ENCODE measurements around the gene ZC3H7B.
"Not testable (repeated sequence)": the region's sequence is repeated elsewhere in the genome, so short reads cannot be mapped to it uniquely, and the experiment has no call there.

The ZC3H7B gene

DNA sequence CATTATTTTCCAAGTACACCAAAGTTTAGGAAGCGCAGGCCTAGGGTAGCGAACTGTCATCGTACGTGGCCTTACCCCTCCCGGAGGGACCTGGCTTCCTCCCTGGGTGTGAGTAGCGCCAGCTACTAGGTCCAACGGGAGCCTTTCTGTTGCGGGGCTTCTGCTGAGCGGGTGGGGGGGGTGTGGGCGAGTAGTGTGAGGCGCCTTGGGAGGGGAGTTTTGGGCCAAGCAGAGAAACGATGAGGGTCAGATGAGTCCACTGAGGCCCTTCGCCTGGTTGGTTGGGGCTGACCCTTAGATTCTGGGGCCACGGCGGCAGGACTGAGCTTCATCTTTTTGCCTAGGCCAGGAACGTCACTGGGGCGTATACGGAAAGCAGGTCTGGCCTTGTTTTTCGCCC is 81.3 kb downstream of the ZC3H7B start:
- DNase-seq (ENCODE audit: low spot score): peak; percentile 56

DNA sequence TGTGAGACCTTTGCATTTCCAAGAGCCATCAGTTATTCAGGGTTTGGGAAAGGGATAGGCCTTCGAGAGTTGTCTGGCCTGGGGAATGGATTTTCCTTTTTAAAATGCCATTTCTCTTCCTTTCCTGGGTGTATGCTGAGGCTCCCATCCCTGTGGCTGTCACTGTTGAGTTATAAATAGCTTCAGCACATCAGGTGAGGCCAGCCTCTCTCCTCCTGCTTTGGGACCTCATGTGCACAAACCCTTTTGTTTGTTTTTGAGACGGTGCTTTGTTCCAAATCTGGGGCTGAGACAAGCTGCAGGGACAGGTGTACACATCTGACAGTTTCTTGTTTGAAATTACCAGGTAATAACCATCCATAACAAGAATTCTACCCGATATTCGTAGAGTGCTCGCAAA is 81.8 kb downstream of the ZC3H7B start:
- no peak for DNase-seq (ENCODE audit: low spot score)

DNA sequence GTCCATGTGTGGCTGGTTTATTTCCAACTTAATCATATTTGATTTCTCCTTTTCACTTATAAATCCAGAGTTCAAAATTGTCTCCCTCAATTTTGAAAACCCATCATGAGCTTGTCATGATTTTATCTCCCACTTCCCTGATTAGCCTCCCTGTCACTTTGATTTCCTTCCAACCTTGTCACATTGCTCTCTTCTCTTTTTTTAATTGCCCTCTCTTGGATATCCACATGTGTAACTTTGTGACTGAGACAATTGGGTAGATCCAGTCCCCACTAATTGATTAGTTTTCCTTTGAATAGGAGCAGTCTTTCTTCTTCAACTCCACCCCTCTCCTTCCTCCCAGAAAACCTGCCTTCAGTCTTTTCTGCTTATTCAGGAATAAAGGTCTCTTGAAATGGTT is 82.8 kb downstream of the ZC3H7B start:
- DNase-seq (ENCODE audit: low spot score): no peak

DNA sequence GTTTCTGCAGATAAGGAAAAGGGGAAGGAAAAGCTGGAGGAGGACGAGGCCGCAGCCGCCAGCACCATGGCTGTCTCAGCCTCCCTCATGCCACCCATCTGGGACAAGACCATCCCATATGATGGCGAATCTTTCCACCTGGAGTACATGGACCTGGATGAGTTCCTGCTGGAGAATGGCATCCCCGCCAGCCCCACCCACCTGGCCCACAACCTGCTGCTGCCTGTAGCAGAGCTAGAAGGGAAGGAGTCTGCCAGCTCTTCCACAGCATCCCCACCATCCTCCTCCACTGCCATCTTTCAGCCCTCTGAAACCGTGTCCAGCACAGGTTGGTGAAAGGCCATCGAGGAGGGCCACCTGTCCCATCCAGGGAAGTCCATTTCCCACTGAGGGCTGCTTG is 86.0 kb downstream of the ZC3H7B start:
- DNase-seq (ENCODE audit: low spot score): no peak

GRCh38 chr22:41394012-41394356 is 92.7 kb downstream of the ZC3H7B start:
- DNase-seq (ENCODE audit: low spot score): no peak

DNA sequence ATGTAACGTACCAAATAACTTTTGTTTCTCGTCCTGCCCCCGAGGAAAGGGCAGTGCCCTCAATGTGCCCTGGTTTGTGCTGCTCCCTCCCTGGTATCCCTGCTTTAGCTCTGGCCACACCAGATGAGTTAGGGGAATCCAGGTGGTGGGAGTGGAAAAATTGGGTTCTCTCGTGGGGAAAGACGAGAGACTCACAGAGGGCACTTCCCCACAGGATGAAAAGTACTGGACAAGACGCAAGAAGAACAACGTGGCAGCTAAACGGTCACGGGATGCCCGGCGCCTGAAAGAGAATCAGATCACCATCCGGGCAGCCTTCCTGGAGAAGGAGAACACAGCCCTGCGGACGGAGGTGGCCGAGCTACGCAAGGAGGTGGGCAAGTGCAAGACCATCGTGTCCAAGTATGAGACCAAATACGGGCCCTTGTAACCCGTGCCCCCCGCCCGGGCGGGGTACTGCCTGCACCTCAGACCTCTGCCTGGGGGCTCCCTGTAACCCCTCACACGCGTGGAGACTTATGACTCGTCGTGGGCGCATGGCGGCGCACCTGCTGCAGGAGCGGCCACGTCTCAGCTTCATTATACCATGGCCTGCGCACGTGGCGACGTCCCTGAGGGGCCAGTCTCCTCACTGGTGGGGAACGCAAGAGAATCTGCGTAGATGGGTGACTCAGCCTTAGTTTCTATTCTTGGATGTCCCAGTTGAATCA is 94.4 kb downstream of the ZC3H7B start:
- no peak for DNase-seq (ENCODE audit: low spot score)

GRCh38 chr22:41397143-41397811 is 96.0 kb downstream of the ZC3H7B start:
- no peak for DNase-seq (ENCODE audit: low spot score)

- no peak for DNase-seq (ENCODE audit: low spot score)
These were observed 97.6 kb downstream of the ZC3H7B start for GRCh38 chr22:41398921-41399320.

- DNase-seq (ENCODE audit: low spot score): no peak
These were observed 100.7 kb downstream of the ZC3H7B start for GRCh38 chr22:41401781-41402648.

- DNase-seq (ENCODE audit: low spot score): not testable (repeated sequence)
These were observed 101.5 kb downstream of the ZC3H7B start for GRCh38 chr22:41402851-41403250.

DNA sequence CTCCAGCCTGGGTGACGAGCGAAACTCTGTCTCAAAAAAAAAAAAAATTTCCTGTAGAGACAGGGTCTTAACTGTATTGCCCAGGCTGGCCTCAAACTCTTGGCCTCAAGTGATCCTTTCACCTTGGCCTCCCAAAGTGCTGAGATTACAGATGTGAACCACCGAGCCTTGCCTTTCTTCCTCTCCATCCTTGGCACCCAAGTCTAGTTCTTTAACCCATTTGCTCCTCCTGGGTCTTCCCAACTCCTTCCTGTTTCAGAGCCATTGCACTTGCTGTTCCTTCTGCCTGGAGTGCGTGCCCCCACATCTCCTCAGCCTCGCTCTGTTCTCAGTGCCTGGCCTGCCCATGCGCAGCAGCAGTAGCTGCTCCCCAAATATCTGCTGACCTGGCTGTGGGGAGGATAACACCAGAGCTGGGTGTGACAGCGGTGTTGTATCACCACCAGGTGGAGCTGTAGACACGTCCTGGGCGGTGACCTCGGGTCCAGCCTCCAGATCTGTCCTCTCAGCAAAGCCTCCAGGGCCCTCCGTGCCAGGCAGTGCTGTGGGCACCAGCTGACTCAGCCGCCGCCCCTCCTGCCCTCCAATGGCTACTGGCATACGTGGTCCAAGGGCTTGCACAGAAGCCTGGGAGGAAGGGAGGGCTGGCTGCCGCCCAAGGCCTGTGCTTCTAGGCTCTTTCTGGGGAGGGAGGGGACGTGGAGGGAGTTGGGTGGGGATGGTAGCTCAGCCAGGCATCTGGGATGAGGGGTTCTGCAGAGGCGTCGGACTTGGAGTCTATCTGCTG is 102.4 kb downstream of the ZC3H7B start:
- peak; percentile 88 for DNase-seq (ENCODE audit: low spot score)

DNA sequence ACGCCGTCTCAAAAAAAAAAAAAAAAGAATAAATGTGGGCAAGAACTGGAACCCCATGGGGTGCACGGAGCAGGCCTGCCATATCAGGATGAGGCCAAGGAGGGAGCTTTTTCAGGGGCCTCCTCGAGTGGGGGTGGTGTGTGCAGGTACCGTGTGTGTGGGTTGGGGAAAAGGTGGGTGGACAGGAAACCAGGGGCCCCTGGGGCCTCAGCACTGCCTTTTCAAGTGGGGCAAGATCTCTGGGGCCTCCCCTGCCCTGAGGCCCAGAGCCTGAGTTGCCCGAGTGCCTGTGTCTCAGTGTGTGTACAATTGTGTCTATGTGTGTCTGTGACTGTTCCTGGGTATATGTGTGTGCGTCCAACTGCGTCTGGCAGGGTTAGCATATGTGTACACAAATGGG is 104.3 kb downstream of the ZC3H7B start:
- no peak for DNase-seq (ENCODE audit: low spot score)

GRCh38 chr22:41406410-41406809 is 105.1 kb downstream of the ZC3H7B start:
- DNase-seq (ENCODE audit: low spot score): no peak

DNA sequence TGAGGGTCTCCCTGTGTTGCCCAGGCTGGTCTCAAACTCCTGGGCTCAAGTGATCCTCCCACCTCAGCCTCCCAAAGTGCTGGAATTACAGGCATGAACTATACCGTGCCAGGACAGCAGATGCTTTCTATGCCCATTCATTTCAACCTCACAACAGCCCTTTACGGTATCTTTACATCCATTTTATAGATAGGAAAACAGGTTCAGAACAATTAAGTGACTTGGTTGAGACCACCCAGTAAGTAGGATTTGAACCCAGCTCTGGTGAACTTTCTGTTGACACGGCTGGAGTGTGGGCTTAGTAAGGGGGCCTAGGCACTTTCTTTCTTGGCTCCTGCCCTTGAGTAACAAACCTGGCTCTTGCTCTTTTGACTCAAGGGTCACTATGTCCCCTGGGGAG is 106.1 kb downstream of the ZC3H7B start:
- no peak for DNase-seq (ENCODE audit: low spot score)

- no peak for DNase-seq (ENCODE audit: low spot score)
These were observed 107.3 kb downstream of the ZC3H7B start for GRCh38 chr22:41408665-41409064.
